SK-N-MC (cell line): ENCODE measurements around the gene ZNF423.

Source experiments
- EZH2 ChIP-seq: fragments of 200-600 bp; sonication (generic); IDR thresholded peaks from one replicate; pipeline ENCODE4 v1.6.1; 2017; ENCODE audit warnings: antibody characterized with exemption
- POLR2AphosphoS5 ChIP-seq: IDR thresholded peaks from 2 replicates; pipeline ENCODE4 v1.6.1; 2012; ENCODE audit warnings: mild to moderate bottlenecking, low read depth, low read length, borderline replicate concordance

DNA sequence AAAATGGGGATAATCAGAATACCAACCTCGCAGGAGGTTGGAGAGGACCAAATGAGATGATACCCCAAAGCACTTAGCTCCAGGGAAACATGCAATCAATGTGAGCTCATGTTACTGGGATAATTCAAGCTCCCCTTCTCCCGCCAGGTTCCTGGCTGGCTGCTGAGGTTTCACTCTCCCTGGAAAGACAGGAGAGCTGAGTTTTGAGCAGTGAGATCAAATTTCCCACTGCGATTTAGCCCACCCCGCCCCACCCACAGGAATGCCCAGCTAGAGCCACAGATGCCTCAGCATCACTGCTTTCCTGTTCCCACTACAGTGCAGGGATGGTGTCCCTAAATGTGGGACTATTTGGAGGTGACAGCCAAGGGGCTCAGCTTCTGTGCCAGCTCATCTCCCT is 56.7 kb downstream of the ZNF423 start:
- TF ChIP-seq POLR2AphosphoS5 = no peak
- TF ChIP-seq EZH2 = no peak
